HepG2 (cell line): ENCODE results near the gene ZDHHC24. TPM values are rescaled to one million over a fixed set of nuclear protein-coding genes. Genes with fewer than 3 reads are reported as not detected.

ENCODE experiments used
- ARID5B ChIP-seq: IDR thresholded peaks from 2 replicates; pipeline ENCODE4 v1.4.0; 2020; ENCODE audit warnings: mild to moderate bottlenecking, missing genetic modification reagents
- ASH2L ChIP-seq: fragments of 300-600, 200-600 bp; sonication (generic); IDR thresholded peaks from 2 replicates; pipeline ENCODE4 v1.7.0; 2017; ENCODE audit warnings: low read depth, mild to moderate bottlenecking, moderate library complexity, mixed read lengths, low read length; ENCODE audit not compliant: insufficient read length
- EP300 ChIP-seq, 3 experiments: sonication (generic) in 1 of 3; formaldehyde crosslinking in 1 of 3; IDR thresholded peaks; 2 replicates each; pipeline versions ENCODE4 v1.5.1 to v1.6.1; 2011 to 2020; ENCODE audit warnings: low read depth in 2 of 3, low read length in 2 of 3, borderline replicate concordance in 1 of 3, improper control_type of control experiment in 1 of 3, mild to moderate bottlenecking in 1 of 3, missing genetic modification reagents in 1 of 3, moderate library complexity in 1 of 3
- GATAD2A ChIP-seq: IDR thresholded peaks from 2 replicates; pipeline ENCODE4 v1.6.1; 2016
- MED1 ChIP-seq: sonication (generic); formaldehyde crosslinking; IDR thresholded peaks from 2 replicates; pipeline ENCODE4 v1.4.0; 2020; ENCODE audit warnings: missing genetic modification reagents
- PAXIP1 ChIP-seq: sonication (generic); formaldehyde crosslinking; conservative IDR thresholded peaks from 2 replicates; pipeline ENCODE4 v1.4.0; 2020; ENCODE audit warnings: mild to moderate bottlenecking, missing genetic modification reagents, moderate library complexity
- SAP130 ChIP-seq: IDR thresholded peaks from 2 replicates; pipeline ENCODE4 v1.6.1; 2016; ENCODE audit warnings: low read depth
- SKI ChIP-seq: fragments of 450-650 bp; IDR thresholded peaks from one replicate; pipeline ENCODE4 v1.6.1; 2018; ENCODE audit warnings: mild to moderate bottlenecking; ENCODE audit not compliant: partially characterized antibody
- TFAP4 ChIP-seq: sonication (generic); IDR thresholded peaks from 2 replicates; pipeline ENCODE4 v1.6.1; 2016; ENCODE audit warnings: low read depth, borderline replicate concordance
- ZBTB21 ChIP-seq: sonication (generic); formaldehyde crosslinking; IDR thresholded peaks from 2 replicates; pipeline ENCODE4 v1.4.0; 2020; ENCODE audit warnings: missing genetic modification reagents
- ZNF121 ChIP-seq: sonication (generic); formaldehyde crosslinking; IDR thresholded peaks from 2 replicates; pipeline ENCODE4 v1.5.0; 2020; ENCODE audit warnings: mild to moderate bottlenecking, missing genetic modification reagents
- ZNF547 ChIP-seq: sonication (generic); formaldehyde crosslinking; IDR thresholded peaks from 2 replicates; pipeline ENCODE4 v1.5.1; 2020; ENCODE audit warnings: mild to moderate bottlenecking, missing genetic modification reagents
- ZNF572 ChIP-seq: sonication (generic); formaldehyde crosslinking; IDR thresholded peaks from 2 replicates; pipeline ENCODE4 v1.5.1; 2020; ENCODE audit warnings: mild to moderate bottlenecking, missing genetic modification reagents
- ZNF788 ChIP-seq: sonication (generic); formaldehyde crosslinking; IDR thresholded peaks from 2 replicates; pipeline ENCODE4 v1.5.0; 2020; ENCODE audit warnings: mild to moderate bottlenecking, missing genetic modification reagents, borderline replicate concordance
- polyA plus RNA-seq, 8 experiments: library from polyadenylated mRNA; depleted of rRNA in 3 of 8; stranded (reverse) in 7 of 8; unstranded in 1 of 8; fragments of >200 nt; fragmentation: Illumina TruSeq in 4 of 8; extraction: Trizol in 4 of 8; gene quantifications; 2 replicates each; pipeline versions ENCODE4 v1.2.1 to v1.2.3, GENCODE V29; 2011 to 2016; ENCODE audit warnings: low read depth in 4 of 8, missing spikeins in 1 of 8, mixed read lengths in 1 of 8; ENCODE audit not compliant: insufficient read depth in 1 of 8
- total RNA-seq, 5 experiments: library from RNA; depleted of rRNA; stranded (reverse); fragments of >200 nt; fragmentation: Illumina TruSeq; extraction: Trizol; gene quantifications; 2 replicates each; pipeline ENCODE4 v1.2.3, GENCODE V29; 2016; ENCODE audit warnings: low read depth in 1 of 5

Gene ZDHHC24
- total and polyA plus RNA-seq, 2 of the 13 experiments (the other 11 are each of a cell fraction or from before 2014, with no cell fraction given): 4.3 TPM

- peak; percentile 59 for TF ChIP-seq ARID5B (CRISPR knock-in tag)
- TF ChIP-seq ZNF788 (CRISPR knock-in tag): no peak
- peak; percentile 38 for TF ChIP-seq ASH2L
- no peak for TF ChIP-seq ZNF121 (CRISPR knock-in tag)
- TF ChIP-seq ZNF547 (CRISPR knock-in tag): 0 out of 2 replicates have a peak, but pooled peaks have one; percentile 45
- TF ChIP-seq SKI: no peak
- TF ChIP-seq ZNF572: no peak
- 0 out of 2 replicates have a peak, but pooled peaks have one; percentile 54 for TF ChIP-seq ZBTB21 (CRISPR knock-in tag)
- TF ChIP-seq SAP130: peak; percentile 28; the same call in 1 of the 2 replicates
- TF ChIP-seq GATAD2A: peak; percentile 57; the same call in 1 of the 2 replicates
- TF ChIP-seq MED1 (CRISPR knock-in tag): 0 out of 2 replicates have a peak, but pooled peaks have one; percentile 30
- TF ChIP-seq TFAP4: no peak
- 0 out of 2 replicates have a peak, but pooled peaks have one; percentile 43 for TF ChIP-seq PAXIP1 (CRISPR knock-in tag)
- TF ChIP-seq EP300 (IDR thresholded peaks at IDR 0.05; ENCODE audit: low read depth in 2 of 2, low read length in 2 of 2): peak in 1 of 2 experiments; percentile 45; a peak in 1 of 4 replicates
- no peak for TF ChIP-seq EP300 (CRISPR knock-in tag; IDR thresholded peaks at IDR 0.05; ENCODE audit: borderline replicate concordance)
Measured at GRCh38 chr11:66591175-66591574, 45.3 kb upstream of the ZDHHC24 start (continued).
